Osteocyte (in vitro differentiated cells): Measurements from ENCODE around the gene RING1. TPM values are rescaled to one million over a fixed set of nuclear protein-coding genes. Genes with fewer than 3 reads are reported as not detected.

Source experiments
- DNase-seq: peaks from one replicate; pipeline ENCODE4 v3.0.0; 2021; ENCODE audit warnings: mixed read lengths; ENCODE audit not compliant: unreplicated experiment; ENCODE audit errors: extremely low spot score
- H3K27ac Mint-ChIP-seq: one replicate; pipeline ENCODE4 v1.8.0; 2021; ENCODE audit warnings: mild to moderate bottlenecking, mixed read lengths; ENCODE audit not compliant: unreplicated experiment
- H3K27me3 Mint-ChIP-seq: one replicate; pipeline ENCODE4 v1.8.0; 2021; ENCODE audit warnings: mixed read lengths; ENCODE audit not compliant: unreplicated experiment
- H3K36me3 Mint-ChIP-seq: one replicate; pipeline ENCODE4 v1.8.0; 2021; ENCODE audit warnings: mixed read lengths; ENCODE audit not compliant: unreplicated experiment
- H3K4me1 Mint-ChIP-seq: one replicate; pipeline ENCODE4 v1.8.0; 2021; ENCODE audit warnings: mixed read lengths; ENCODE audit not compliant: unreplicated experiment
- H3K4me3 Mint-ChIP-seq: one replicate; pipeline ENCODE4 v1.8.0; 2021; ENCODE audit warnings: mild to moderate bottlenecking, moderate library complexity, mixed read lengths; ENCODE audit not compliant: unreplicated experiment
- H3K9me3 Mint-ChIP-seq: one replicate; pipeline ENCODE4 v1.8.0; 2021; ENCODE audit warnings: mixed read lengths; ENCODE audit not compliant: unreplicated experiment
- total RNA-seq: library from RNA; stranded (reverse); gene quantifications from 2 replicates; pipeline ENCODE4 v1.2.1, GENCODE V29; 2021
- TF ChIP-seq, protein P1 (sequence below): fragments of 200-600 bp; sonication (generic); IDR thresholded peaks from 2 replicates; pipeline ENCODE4 v1.5.0; 2021; ENCODE audit warnings: antibody characterized with exemption, mild to moderate bottlenecking, moderate library complexity

The RING1 gene
- total RNA-seq, 1 donor from 2014 or later: 58.8 TPM

DNA sequence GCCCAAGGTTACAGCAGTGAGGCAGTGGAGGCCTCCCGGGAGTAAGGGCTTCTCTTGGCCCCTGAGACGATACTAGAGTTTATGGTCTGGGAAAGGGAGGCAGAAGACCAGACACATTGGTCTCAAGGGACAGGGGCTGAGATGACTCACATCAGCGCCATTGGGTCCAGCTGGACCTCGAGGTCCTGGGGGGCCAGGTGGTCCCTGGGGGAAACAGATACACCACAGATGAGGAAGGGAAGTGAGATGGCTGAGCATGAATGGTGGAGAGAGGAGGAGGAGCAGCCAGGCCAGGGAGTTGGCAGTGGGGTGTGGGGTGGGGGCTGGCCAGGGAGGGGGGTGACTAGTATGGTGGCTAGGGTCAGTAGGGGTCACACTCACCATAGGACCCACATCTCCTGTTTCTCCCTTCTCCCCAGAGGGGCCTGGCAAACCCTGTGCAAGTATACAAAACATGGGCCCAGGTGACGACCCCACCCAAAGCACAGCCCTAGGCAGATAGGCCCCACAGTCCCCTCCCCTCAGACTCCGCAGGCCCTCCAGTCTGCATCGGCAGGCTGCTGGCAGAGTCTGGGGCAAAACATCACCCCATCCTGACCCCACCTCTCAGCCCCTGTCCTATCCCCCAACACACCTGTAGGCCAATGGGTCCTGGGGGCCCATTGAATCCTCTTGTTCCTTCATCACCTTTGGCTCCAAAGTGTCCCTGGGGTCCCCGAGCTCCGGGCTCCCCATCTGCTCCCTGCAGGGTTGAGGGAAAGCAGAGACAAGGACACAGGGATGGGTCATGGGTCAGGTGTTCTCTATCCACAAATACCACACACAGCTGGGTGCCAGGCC is 37.9 kb upstream of the RING1 start:
- Mint-ChIP-seq H3K27me3 (peaks cover 12% of the 10 kb centered on the region), H3K4me3 (no peak overlapping the region), H3K4me1 (peaks cover 5% of the 10 kb centered on the region), H3K36me3 (no peaks in the 10 kb centered on the region), H3K27ac (no peak overlapping the region), H3K9me3 (no peaks in the 10 kb centered on the region)
- TF ChIP-seq, protein P1, sequence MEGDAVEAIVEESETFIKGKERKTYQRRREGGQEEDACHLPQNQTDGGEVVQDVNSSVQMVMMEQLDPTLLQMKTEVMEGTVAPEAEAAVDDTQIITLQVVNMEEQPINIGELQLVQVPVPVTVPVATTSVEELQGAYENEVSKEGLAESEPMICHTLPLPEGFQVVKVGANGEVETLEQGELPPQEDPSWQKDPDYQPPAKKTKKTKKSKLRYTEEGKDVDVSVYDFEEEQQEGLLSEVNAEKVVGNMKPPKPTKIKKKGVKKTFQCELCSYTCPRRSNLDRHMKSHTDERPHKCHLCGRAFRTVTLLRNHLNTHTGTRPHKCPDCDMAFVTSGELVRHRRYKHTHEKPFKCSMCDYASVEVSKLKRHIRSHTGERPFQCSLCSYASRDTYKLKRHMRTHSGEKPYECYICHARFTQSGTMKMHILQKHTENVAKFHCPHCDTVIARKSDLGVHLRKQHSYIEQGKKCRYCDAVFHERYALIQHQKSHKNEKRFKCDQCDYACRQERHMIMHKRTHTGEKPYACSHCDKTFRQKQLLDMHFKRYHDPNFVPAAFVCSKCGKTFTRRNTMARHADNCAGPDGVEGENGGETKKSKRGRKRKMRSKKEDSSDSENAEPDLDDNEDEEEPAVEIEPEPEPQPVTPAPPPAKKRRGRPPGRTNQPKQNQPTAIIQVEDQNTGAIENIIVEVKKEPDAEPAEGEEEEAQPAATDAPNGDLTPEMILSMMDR: no peak
- no peak for DNase-seq

DNA sequence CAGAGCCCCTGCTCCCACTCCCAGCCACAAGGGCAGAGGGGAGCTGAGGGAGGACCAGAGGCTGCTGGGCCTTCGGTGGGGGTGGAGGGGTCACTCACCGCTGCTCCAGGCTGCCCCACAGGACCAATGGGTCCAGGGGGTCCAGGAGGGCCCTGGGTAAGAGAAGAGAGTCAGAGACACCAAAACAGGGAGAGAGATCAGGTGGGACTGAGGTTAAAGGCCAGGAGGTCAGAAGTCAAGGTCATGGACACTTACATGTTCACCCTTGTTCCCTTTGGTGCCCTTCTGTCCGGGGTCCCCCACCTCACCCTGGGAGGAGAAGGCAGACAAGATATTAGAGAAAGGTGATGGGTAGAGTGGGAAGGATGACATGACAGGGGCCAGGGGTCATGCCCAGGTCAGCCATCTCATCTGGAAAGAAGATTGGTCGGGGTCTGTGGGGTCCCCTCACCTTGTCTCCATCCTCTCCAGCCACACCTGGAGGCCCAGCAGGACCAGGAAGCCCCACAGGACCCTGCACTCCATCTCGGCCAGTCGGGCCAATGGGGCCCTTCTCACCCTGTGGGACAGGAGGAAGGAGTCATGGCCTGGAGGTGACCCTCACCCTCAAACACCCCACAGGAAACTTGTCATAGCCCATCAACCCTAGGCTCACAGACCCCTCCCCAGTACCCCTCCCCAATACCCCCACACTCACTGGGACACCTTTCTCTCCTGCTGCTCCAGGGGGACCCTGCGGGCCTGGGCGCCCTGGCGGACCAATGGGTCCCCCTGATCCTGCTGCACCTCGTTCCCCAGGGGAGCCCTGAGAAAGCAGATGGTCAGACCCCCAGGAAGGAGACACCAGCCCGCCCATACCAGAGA is 37.1 kb upstream of the RING1 start:
- Mint-ChIP-seq H3K27ac (no peak overlapping the region), H3K27me3 (peaks cover 12% of the 10 kb centered on the region), H3K4me1 (peaks cover 7% of the 10 kb centered on the region), H3K9me3 (no peaks in the 10 kb centered on the region), H3K36me3 (no peaks in the 10 kb centered on the region), H3K4me3 (no peak overlapping the region)
- DNase-seq: peak; percentile 83
- TF ChIP-seq, protein P1: no peak

DNA sequence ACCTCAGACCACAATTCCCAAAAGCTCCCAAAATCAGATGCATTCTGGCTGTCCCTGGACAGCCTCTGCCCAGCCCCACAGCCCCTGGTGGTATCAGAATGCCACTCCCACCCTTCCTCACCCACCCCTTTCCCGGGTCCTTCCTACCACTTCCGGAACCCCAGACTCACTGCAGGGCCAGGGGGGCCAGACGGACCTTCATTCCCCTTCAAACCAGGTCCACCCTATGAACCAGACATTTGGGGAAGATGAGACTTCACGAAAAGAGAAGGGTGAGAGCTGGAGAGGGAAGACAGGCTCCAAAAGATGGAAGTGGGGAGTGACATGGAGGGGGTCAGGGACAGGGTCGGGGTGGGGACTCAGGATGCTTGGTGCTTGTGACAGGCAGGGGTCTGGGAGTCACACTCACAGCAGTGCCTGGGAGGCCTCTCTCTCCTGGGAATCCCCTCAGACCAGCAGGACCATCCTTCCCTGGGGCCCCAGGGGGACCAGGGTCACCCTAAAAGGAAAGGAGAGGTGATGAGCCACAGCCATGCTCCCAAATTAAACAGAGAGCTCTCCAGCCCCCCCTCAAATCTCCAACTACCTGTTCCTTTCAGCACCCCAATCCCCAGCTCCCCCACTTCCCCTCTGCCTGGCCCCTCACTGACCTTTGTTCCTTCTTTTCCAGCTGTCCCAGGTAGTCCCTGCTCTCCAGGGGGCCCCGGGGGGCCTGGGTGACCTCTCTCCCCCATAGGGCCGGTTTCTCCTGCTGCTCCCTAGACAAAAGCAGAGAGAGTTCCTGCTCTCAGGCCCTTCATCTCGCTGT is 36.2 kb upstream of the RING1 start:
- peaks cover 15% of the 10 kb centered on the region for H3K4me1 Mint-ChIP-seq
- H3K27ac Mint-ChIP-seq: no peak overlapping the region
- no peaks in the 10 kb centered on the region for H3K9me3 Mint-ChIP-seq
- H3K36me3 Mint-ChIP-seq: no peaks in the 10 kb centered on the region
- no peak for DNase-seq
- H3K4me3 Mint-ChIP-seq: no peak overlapping the region
- TF ChIP-seq, protein P1: no peak
- H3K27me3 Mint-ChIP-seq: peaks cover 12% of the 10 kb centered on the region

DNA sequence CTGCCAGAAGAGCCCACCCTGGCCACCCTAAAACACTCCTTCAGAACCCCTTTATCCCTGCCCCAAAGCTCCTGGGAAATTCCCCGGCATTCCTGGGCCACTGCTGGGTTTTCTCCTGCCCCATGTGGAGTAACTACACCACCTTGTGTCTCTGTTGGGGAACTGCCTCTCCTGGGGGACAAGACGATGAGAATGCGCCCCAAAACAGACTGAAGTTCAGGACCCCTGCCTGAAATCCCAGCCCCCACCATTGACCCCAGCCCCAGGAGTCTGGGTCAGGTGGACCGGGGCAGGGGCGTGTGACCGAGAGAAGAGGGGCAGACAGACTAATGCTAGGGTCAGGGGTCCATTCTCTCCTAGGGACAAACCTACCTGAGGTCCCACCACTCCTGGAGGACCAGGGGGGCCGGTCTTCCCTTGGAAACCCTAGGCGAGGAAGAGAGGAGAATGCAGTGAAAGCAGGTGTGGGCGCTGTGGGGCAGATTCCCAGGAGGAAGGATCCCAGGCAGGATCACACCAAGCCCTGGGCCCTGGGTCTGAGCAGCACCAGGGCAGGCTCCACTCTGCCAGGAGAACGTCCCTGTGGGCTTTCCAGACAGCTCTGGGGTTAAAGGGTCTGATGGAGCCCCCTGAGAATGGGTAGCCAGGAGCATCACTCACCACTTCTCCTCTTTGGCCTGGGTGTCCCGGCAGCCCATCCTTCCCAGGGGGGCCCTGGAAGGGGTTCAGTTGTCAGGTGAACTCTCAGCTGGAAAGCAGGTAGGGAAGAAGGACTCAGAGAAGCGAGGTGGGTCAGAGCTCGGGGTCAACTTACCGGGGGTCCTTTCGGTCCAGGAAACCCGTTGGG is 35.4 kb upstream of the RING1 start:
- Mint-ChIP-seq H3K4me3 (no peak overlapping the region), H3K4me1 (peaks cover 23% of the 10 kb centered on the region), H3K36me3 (no peaks in the 10 kb centered on the region), H3K27me3 (peaks cover 12% of the 10 kb centered on the region), H3K27ac (no peak overlapping the region), H3K9me3 (no peaks in the 10 kb centered on the region)
- DNase-seq: no peak
- TF ChIP-seq, protein P1: peak; percentile 58
